Immature natural killer cell (primary cell): ENCODE results near the gene CHCHD3. TPM values are rescaled to one million over a fixed set of nuclear protein-coding genes. Genes with fewer than 3 reads are reported as not detected.
"Not testable (repeated sequence)": the region's sequence is repeated elsewhere in the genome, so short reads cannot be mapped to it uniquely, and the experiment has no call there.

Experiments used
- DNase-seq, 3 donors: peaks; one replicate each; pipeline ENCODE4 v3.0.0; 2022; ENCODE audit warnings: mixed read lengths in 1 of 3
- H3K27ac Mint-ChIP-seq, 6 donors: one replicate each; pipeline ENCODE4 v1.8.0; 2020; ENCODE audit warnings: mixed read lengths in 6 of 6, mild to moderate bottlenecking in 5 of 6, inconsistent platforms in 4 of 6, moderate library complexity in 3 of 6
- H3K27me3 Mint-ChIP-seq, 3 donors: one replicate each; pipeline ENCODE4 v1.8.0; 2020 to 2021; ENCODE audit warnings: low read depth in 3 of 3, mild to moderate bottlenecking in 3 of 3, mixed read lengths in 3 of 3, moderate library complexity in 3 of 3, inconsistent platforms in 1 of 3
- H3K36me3 Mint-ChIP-seq, 3 donors: one replicate each; pipeline ENCODE4 v1.8.0; 2020; ENCODE audit warnings: mixed read lengths in 3 of 3, inconsistent platforms in 2 of 3, mild to moderate bottlenecking in 2 of 3
- H3K4me1 Mint-ChIP-seq, 2 donors: one replicate each; pipeline ENCODE4 v1.8.0; 2020; ENCODE audit warnings: inconsistent platforms in 2 of 2, mild to moderate bottlenecking in 2 of 2, mixed read lengths in 2 of 2, moderate library complexity in 1 of 2
- H3K4me3 Mint-ChIP-seq, 5 donors: one replicate each; pipeline ENCODE4 v1.8.0; 2020; ENCODE audit warnings: mild to moderate bottlenecking in 5 of 5, mixed read lengths in 5 of 5, inconsistent platforms in 3 of 5, moderate library complexity in 3 of 5
- H3K9me3 Mint-ChIP-seq, 6 donors: one replicate each; pipeline ENCODE4 v1.8.0; 2020; ENCODE audit warnings: mild to moderate bottlenecking in 6 of 6, mixed read lengths in 6 of 6, inconsistent platforms in 4 of 6, moderate library complexity in 3 of 6
- polyA plus RNA-seq, 3 donors: library from polyadenylated mRNA; unstranded; fragments of 300-500 nt; fragmentation: Illumina TruSeq; gene quantifications; one replicate each; pipeline ENCODE4 v1.2.3, GENCODE V29; 2021

Gene CHCHD3
- polyA plus RNA-seq, 3 donors from 2014 or later = 57.8 to 65.9 (median 61.4) TPM

DNA sequence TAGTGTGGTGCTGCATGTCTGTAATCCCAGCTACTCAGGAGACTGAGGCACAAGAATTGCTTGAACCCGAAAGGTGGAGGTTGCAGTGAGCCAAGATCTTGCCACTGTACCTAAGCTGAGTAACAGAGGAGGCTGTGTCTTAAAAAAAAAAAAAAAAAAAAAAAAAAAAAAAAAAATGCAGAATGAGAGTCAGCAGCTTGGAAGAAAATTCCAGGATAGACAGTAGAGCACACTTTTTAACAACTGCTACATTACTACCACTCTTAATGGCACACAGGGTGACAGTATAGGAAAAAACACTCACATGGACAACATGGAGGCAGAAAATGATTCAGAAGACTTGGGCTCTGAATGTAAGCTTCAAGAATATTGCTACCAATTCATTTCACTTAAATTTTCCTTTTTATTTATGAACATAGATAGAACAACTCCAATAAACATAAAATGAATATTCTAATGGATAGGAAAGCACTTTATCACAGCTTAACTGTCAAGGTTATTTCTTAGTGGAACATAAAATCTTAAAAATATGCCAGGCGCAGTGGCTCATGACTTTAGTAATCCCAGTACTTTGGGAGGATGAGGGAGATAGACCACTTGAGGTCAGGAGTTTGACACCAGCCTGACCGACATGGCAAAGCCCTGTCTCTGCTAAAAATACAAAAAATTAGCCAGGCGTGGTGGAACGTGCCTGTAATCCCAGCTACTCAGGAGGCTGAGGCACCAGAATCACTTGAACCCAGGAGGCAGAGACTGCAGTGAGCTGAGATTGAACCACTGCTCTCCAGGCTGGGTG, 31.5 kb downstream of the CHCHD3 start:
- Mint-ChIP-seq H3K27ac (no peak overlapping the region), H3K9me3 (no peaks in the 10 kb centered on the region), H3K4me3 (no peak overlapping the region), H3K27me3 (peaks cover 0 to 1% (median 0%) of the 10 kb centered on the region in 3 donors), H3K4me1 (peaks cover 24 to 58% of the 10 kb centered on the region in 2 donors), H3K36me3 (peaks cover 0 to 5% (median 4%) of the 10 kb centered on the region in 3 donors)
- no peak for DNase-seq

DNA sequence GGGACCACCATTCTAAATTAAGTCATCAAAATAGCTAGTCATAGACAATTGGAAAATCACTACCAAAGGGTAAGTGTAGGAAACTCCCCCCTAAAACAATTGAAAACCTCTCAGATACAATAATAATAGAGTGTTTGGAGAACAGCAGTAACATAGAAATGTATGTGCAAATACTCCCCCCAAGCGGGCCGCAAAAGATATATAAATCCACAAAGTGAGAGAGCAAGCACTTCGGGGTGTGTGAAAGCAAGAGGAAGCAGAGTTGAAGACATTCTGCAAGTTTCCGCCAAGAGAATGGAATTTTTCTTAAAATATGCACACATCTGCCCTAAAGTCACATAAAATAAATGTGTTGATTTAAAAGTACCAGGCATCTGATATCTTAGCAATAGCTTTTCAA, 33.3 kb downstream of the CHCHD3 start:
- no peaks in the 10 kb centered on the region for H3K9me3 Mint-ChIP-seq
- H3K27ac Mint-ChIP-seq = no peak overlapping the region
- peaks cover 22 to 54% of the 10 kb centered on the region in 2 donors for H3K4me1 Mint-ChIP-seq
- peaks cover 0 to 1% (median 0%) of the 10 kb centered on the region in 3 donors for H3K27me3 Mint-ChIP-seq
- no peak for DNase-seq
- peaks cover 3 to 5% (median 4%) of the 10 kb centered on the region in 3 donors for H3K36me3 Mint-ChIP-seq
- no peak overlapping the region for H3K4me3 Mint-ChIP-seq

DNA sequence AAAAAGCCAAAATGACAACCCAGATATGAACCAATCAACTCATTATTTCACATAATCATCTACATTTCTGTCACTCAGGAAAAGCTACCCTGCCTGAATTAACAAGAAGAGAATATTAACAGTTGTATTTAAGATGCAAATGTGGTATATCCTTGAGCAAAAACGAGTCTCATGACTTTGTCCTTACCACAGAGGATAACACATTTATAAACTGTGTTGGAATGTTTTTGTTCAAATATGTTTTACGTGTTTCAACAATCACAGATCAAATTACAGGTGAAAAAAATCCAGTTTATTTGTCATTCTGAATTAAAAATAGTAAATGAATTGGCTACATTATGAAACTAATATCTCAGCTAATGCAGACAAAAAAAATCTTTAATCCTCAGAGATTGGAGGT, 34.6 kb downstream of the CHCHD3 start:
- Mint-ChIP-seq H3K4me3 (no peak overlapping the region), H3K36me3 (peaks cover 3 to 5% (median 4%) of the 10 kb centered on the region in 3 donors), H3K27ac (no peak overlapping the region), H3K4me1 (peaks cover 18 to 42% of the 10 kb centered on the region in 2 donors), H3K9me3 (no peaks in the 10 kb centered on the region), H3K27me3 (peaks cover 0 to 1% (median 0%) of the 10 kb centered on the region in 3 donors)
- DNase-seq = no peak

DNA sequence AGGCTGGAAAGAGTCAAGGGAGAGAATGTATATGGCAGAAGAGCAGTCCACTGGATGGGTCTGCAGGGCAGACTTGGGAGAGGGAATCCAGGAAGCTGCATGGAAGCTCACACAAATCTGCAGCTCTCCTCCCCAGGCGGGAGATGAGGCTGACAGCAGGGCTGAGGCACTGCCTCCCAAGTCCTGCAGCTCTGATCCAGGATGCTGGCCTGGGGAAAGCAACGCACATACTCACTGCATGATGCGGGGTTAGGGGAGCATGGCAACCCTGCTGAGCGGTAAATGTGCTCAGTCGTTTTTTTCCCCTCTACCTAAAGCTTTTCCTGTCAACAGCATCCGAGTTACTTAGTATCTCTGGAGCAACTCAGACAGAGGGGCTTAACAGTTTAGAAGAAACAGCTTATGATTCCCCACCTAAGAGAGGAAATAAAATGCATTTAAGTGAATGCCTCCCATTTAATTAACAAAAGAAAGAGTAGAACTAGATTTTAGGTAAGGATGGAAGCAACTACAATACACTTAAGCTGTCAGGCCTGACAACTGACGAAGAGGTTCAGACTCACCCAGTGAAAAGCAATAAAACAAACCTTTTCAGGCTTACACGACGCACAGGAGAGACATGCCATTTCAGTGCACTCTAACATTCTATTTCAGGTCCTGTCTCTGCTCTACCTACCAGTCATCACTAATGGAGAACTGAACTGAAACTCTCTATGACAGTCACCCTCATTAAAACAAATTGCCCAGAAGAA, 37.0 kb downstream of the CHCHD3 start:
- peaks cover 3 to 5% (median 4%) of the 10 kb centered on the region in 3 donors for H3K36me3 Mint-ChIP-seq
- no peak for DNase-seq
- H3K4me1 Mint-ChIP-seq = peaks cover 10 to 27% of the 10 kb centered on the region in 2 donors
- H3K9me3 Mint-ChIP-seq = no peaks in the 10 kb centered on the region
- no peak overlapping the region for H3K27ac Mint-ChIP-seq
- no peak overlapping the region for H3K4me3 Mint-ChIP-seq
- no peaks in the 10 kb centered on the region for H3K27me3 Mint-ChIP-seq

GRCh38 chr7:133040674-133041073, 41.2 kb downstream of the CHCHD3 start:
- DNase-seq = no peak
- Mint-ChIP-seq H3K9me3 (no peaks in the 10 kb centered on the region), H3K27ac (peak overlapping the region in 1 of 6 donors; percentile 63), H3K27me3 (no peaks in the 10 kb centered on the region), H3K4me3 (no peak overlapping the region), H3K36me3 (peaks cover 0 to 3% (median 2%) of the 10 kb centered on the region in 3 donors), H3K4me1 (peaks cover 4 to 27% of the 10 kb centered on the region in 2 donors)

DNA sequence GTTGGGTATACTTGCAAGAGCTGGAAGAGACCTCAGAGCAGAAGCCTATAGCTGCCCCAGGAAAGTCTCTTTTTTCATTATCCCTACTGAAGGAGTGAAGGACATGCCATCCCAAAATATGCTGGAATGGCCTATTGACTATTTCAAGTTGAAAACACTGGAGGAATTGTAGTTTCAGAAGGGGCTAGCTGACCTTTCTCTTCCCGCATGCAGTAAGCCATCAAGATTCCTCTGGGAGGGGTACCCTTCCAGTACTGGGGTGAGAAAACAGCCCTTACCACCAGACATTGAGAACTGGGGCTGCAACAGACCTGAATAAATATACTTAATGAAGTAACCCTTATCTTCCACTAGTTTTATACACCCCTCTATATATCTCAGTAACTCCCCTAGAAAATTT, 41.7 kb downstream of the CHCHD3 start:
- H3K4me3 Mint-ChIP-seq = no peak overlapping the region
- H3K36me3 Mint-ChIP-seq = peaks cover 0 to 5% (median 3%) of the 10 kb centered on the region in 3 donors
- peaks cover 4 to 27% of the 10 kb centered on the region in 2 donors for H3K4me1 Mint-ChIP-seq
- H3K27me3 Mint-ChIP-seq = no peaks in the 10 kb centered on the region
- no peak for DNase-seq
- no peaks in the 10 kb centered on the region for H3K9me3 Mint-ChIP-seq
- peak overlapping the region in 1 of 6 donors; percentile 63 for H3K27ac Mint-ChIP-seq

- Mint-ChIP-seq H3K36me3 (peaks cover 0 to 7% (median 3%) of the 10 kb centered on the region in 3 donors), H3K4me3 (no peak overlapping the region), H3K27me3 (no peaks in the 10 kb centered on the region), H3K9me3 (no peaks in the 10 kb centered on the region), H3K27ac (no peak overlapping the region), H3K4me1 (peaks cover 4 to 27% of the 10 kb centered on the region in 2 donors)
- no peak for DNase-seq
These were observed 42.3 kb downstream of the CHCHD3 start for GRCh38 chr7:133039614-133040013.

GRCh38 chr7:133036289-133036688, 45.6 kb downstream of the CHCHD3 start:
- Mint-ChIP-seq H3K9me3 (no peaks in the 10 kb centered on the region), H3K4me1 (peaks cover 4 to 27% of the 10 kb centered on the region in 2 donors), H3K4me3 (no peak overlapping the region), H3K27ac (no peak overlapping the region), H3K27me3 (no peaks in the 10 kb centered on the region), H3K36me3 (peaks cover 0 to 7% (median 0%) of the 10 kb centered on the region in 3 donors)
- no peak for DNase-seq

DNA sequence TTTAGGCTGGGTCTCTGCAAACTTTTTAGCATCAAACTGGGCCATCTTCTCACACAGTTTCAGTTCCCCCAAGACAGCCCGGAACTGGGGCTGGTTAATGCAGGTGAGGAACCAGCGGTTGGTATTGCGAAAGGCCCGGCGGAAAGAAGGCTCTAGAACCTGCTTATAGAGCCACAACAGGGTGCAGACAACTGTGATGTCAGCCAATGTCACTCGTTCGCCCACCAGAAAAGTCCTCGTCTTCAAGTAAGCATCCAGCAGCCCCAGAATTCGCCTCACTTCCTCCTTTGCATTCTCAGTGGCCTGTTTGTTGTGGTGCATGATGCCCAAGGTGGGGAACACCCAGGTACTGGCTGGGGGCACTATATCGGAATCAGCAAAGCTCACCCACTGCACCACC, 46.6 kb downstream of the CHCHD3 start:
- H3K36me3 Mint-ChIP-seq, H3K4me3 Mint-ChIP-seq, H3K9me3 Mint-ChIP-seq, H3K27ac Mint-ChIP-seq, H3K27me3 Mint-ChIP-seq: not testable (repeated sequence)
- H3K4me1 Mint-ChIP-seq = peaks cover 4 to 21% of the 10 kb centered on the region in 2 donors
- DNase-seq = peak in 1 of 3 donors; percentile 6

DNA sequence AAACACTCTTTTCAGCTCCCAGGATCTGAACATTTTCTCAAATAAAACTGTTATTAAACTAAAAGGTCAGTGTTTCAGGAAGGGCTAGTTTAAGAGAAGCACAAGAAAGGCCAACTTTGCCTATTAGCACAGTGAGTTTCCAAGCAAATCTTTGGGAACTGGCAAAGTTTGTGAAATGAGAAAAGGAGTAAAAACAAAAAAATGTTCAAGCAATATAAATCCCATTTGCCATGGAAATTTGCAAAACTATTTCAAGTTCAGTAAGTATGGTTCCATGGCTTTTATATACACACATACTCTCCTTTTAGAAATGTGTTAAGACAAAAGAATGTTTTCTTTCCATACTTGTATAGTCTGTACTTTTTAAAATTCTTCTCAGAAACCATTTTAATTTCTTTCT, 51.5 kb downstream of the CHCHD3 start:
- no peak overlapping the region for H3K27ac Mint-ChIP-seq

DNA sequence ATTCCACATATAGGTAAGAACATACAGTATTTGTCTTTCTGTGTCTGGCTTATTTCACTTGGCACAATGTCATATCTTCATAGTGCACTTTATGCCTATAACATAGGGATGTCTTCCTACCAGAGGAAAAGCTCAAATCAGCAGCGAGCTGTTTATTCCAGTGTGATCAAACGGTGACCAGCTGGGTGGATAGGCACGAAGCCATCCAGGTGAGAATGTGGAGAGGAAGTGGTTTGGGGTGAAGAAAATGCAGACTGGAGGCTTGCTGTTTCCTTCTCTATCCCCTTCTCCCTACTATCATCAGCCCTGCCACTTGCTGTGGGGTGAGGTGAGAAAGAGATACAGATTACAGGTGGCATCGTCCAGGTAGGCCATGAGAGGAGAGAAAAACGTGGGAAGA, 52.4 kb downstream of the CHCHD3 start:
- Mint-ChIP-seq H3K27me3 (peaks cover 0 to 2% (median 0%) of the 10 kb centered on the region in 3 donors), H3K4me1 (peaks cover 9 to 16% of the 10 kb centered on the region in 2 donors), H3K27ac (peak overlapping the region in 2 of 6 donors; percentile 47 to 53), H3K4me3 (no peak overlapping the region), H3K36me3 (peaks cover 0 to 3% (median 3%) of the 10 kb centered on the region in 3 donors), H3K9me3 (no peaks in the 10 kb centered on the region)
- no peak for DNase-seq

More for the DNA sequence above, 51.5 kb downstream of the CHCHD3 start:
- Mint-ChIP-seq H3K4me3 (no peak overlapping the region), H3K9me3 (no peaks in the 10 kb centered on the region), H3K36me3 (peaks cover 0 to 6% (median 3%) of the 10 kb centered on the region in 3 donors), H3K4me1 (peaks cover 9 to 13% of the 10 kb centered on the region in 2 donors), H3K27me3 (no peaks in the 10 kb centered on the region)
- no peak for DNase-seq

GRCh38 chr7:133027397-133027796, 54.5 kb downstream of the CHCHD3 start:
- Mint-ChIP-seq H3K36me3 (peaks cover 3% of the 10 kb centered on the region in 3 donors), H3K4me3 (no peak overlapping the region), H3K4me1 (peaks cover 9 to 22% of the 10 kb centered on the region in 2 donors), H3K27me3 (peaks cover 0 to 2% (median 0%) of the 10 kb centered on the region in 3 donors), H3K9me3 (no peaks in the 10 kb centered on the region), H3K27ac (no peak overlapping the region)
- no peak for DNase-seq

DNA sequence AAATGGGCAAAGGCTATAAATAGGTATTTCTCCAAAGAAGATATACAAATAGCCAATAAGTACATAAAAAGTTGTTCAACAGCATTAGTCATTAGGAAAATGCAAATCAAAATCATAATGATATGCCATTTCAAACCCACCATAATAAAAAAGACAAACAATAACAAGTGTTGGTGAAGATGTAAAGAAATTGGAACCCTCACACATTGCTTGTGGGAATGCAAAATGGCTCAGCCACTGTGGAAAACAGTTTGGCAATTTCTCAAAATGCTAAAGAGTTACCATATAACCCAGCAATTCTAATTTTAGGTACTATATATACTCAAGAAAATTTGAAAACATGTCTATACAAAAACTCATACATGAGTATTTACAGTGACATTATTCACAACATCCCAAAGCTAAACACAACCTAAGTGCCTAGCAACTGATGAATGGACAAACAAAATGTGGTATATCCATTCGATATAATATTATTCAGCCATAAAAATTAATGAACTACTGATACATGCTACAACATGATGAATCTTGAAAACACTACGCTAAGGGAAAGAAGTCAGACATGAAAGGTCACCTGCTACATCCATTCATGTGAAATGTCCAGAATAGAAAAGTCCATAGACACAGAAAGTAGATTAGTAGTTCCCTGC, 55.6 kb downstream of the CHCHD3 start:
- H3K4me1 Mint-ChIP-seq = peaks cover 9 to 22% of the 10 kb centered on the region in 2 donors

More for the DNA sequence above, 55.6 kb downstream of the CHCHD3 start:
- Mint-ChIP-seq H3K9me3 (no peaks in the 10 kb centered on the region), H3K36me3 (peaks cover 3 to 5% (median 5%) of the 10 kb centered on the region in 3 donors), H3K27me3 (peaks cover 0 to 2% (median 0%) of the 10 kb centered on the region in 3 donors), H3K27ac (no peak overlapping the region), H3K4me3 (no peak overlapping the region)
- no peak for DNase-seq
